HepG2 (cell line): Measurements from ENCODE around the gene TANGO2. TPM values are rescaled to one million over a fixed set of nuclear protein-coding genes. Genes with fewer than 3 reads are reported as not detected.

ENCODE experiments used
- ATAC-seq: fragments of 200-7000 bp; cut with Tn5 transposase; 3 replicates; pipeline ENCODE4 v1.9.1; 2020; ENCODE audit warnings: mild to moderate bottlenecking, moderate library complexity
- BruUV-seq: library from RNA; stranded (reverse); fragments of 400-500 nt; replicated peaks from 2 replicates; lab custom pipeline; 2021; lab: Mats Ljungman, UMichigan
- CTCF ChIA-PET: fragments of 300-600 bp; formaldehyde crosslinking; extraction: SDS; loops from one replicate; lab custom pipeline; 2021; ENCODE audit warnings: low total read pairs, inconsistent platforms, low intra/inter-chr PET ratio; lab: Yijun Ruan, JAX
- POLR2A ChIA-PET: fragments of 350-600 bp; sonication (Branson Sonifier 250); formaldehyde crosslinking; loops from one replicate; lab custom pipeline; 2020; ENCODE audit warnings: antibody characterized with exemption, inconsistent platforms; lab: Yijun Ruan, JAX
- DNase-seq: peaks from one replicate; pipeline ENCODE4 v3.0.0-alpha.2; 2015; ENCODE audit warnings: low spot score
- FAIRE-seq: peaks from 3 replicates; lab custom pipeline; 2011; peaks lifted over from hg19 to GRCh38; lab: Jason Lieb, UNC
- H2AFZ ChIP-seq: one replicate; pipeline ENCODE4 v1.6.1; 2011; ENCODE audit warnings: low read length, inconsistent platforms
- H3K27ac ChIP-seq: fragments of 300-600 bp; 3 replicates; pipeline ENCODE4 v1.8.0; 2011; ENCODE audit warnings: mixed run types, mild to moderate bottlenecking, mixed read lengths, low read length, inconsistent platforms; ENCODE audit not compliant: insufficient read depth; ENCODE audit errors: extremely low read length
- H3K27me3 ChIP-seq, 2 experiments: fragments of 200-600 bp in 1 of 2; 2 replicates in 1 of 2; 3 replicates in 1 of 2; pipeline versions ENCODE4 v1.6.0 to v1.8.0; 2011; ENCODE audit warnings: low read length in 2 of 2, mild to moderate bottlenecking in 2 of 2, moderate library complexity in 2 of 2, inconsistent platforms in 1 of 2; ENCODE audit not compliant: insufficient read depth in 2 of 2, control insufficient read depth in 1 of 2
- H3K36me3 ChIP-seq, 2 experiments: fragments of 200-600 bp in 1 of 2; replicated peaks in 1 of 2; 2 replicates in 1 of 2; 3 replicates in 1 of 2; pipeline versions ENCODE4 v1.5.1 to v1.8.0; 2011; ENCODE audit warnings: low read length in 2 of 2, inconsistent platforms in 1 of 2; ENCODE audit not compliant: insufficient read depth in 2 of 2, control insufficient read depth in 1 of 2
- H3K4me1 ChIP-seq: 2 replicates; pipeline ENCODE4 v1.5.1; 2012; ENCODE audit warnings: low read length, inconsistent platforms; ENCODE audit not compliant: insufficient read depth
- H3K4me2 ChIP-seq: 2 replicates; pipeline ENCODE4 v1.6.0; 2011; ENCODE audit warnings: low read depth, low read length, inconsistent platforms
- H3K4me3 ChIP-seq, 3 experiments: fragments of 200-600 bp in 1 of 3; sonication (generic), shearing (Covaris generic) in 1 of 3; replicated peaks in 1 of 3; 2 replicates each; pipeline ENCODE4 v1.5.1; 2011 to 2016; ENCODE audit warnings: low read length in 3 of 3, inconsistent platforms in 2 of 3, low read depth in 2 of 3, mild to moderate bottlenecking in 2 of 3, control low read depth in 1 of 3, mixed read lengths in 1 of 3; ENCODE audit not compliant: insufficient read depth in 1 of 3
- H3K79me2 ChIP-seq: one replicate; pipeline ENCODE4 v1.6.1; 2011; ENCODE audit warnings: low read length, inconsistent platforms; ENCODE audit not compliant: insufficient read depth
- H3K9ac ChIP-seq: 2 replicates; pipeline ENCODE4 v1.6.0; 2011; ENCODE audit warnings: mild to moderate bottlenecking, low read depth, low read length, inconsistent platforms; ENCODE audit not compliant: insufficient read depth
- H3K9me3 ChIP-seq: 2 replicates; pipeline ENCODE4 v1.5.1; 2012; ENCODE audit warnings: mild to moderate bottlenecking, low read length
- H4K20me1 ChIP-seq: 2 replicates; pipeline ENCODE4 v1.6.0; 2011; ENCODE audit warnings: inconsistent platforms, mild to moderate bottlenecking, low read length, moderate library complexity; ENCODE audit not compliant: insufficient read depth
- ATRX ChIP-seq: sonication (generic); formaldehyde crosslinking; IDR thresholded peaks from 2 replicates; pipeline ENCODE4 v1.4.0; 2020; ENCODE audit warnings: missing genetic modification reagents, borderline replicate concordance
- GABPB1 ChIP-seq: IDR thresholded peaks from 2 replicates; pipeline ENCODE4 v1.6.1; 2016; ENCODE audit warnings: mild to moderate bottlenecking, missing genetic modification reagents, moderate library complexity, missing compliant biosample characterization
- ISX ChIP-seq: sonication (generic); formaldehyde crosslinking; conservative IDR thresholded peaks from 2 replicates; pipeline ENCODE4 v1.5.0; 2020; ENCODE audit warnings: missing genetic modification reagents
- KAT7 ChIP-seq: IDR thresholded peaks from 2 replicates; pipeline ENCODE4 v1.6.1; 2018; ENCODE audit warnings: borderline replicate concordance, missing compliant biosample characterization
- TARDBP ChIP-seq: sonication (generic); formaldehyde crosslinking; IDR thresholded peaks from 2 replicates; pipeline ENCODE4 v1.8.0; 2022; ENCODE audit warnings: mild to moderate bottlenecking, missing genetic modification reagents
- ZNF143 ChIP-seq: sonication (generic); formaldehyde crosslinking; IDR thresholded peaks from 2 replicates; pipeline ENCODE4 v1.4.0; 2020; ENCODE audit warnings: missing genetic modification reagents
- ZNF350 ChIP-seq: sonication (generic); formaldehyde crosslinking; IDR thresholded peaks from 2 replicates; pipeline ENCODE4 v1.4.0; 2020; ENCODE audit warnings: mild to moderate bottlenecking, low read depth, missing genetic modification reagents, borderline replicate concordance
- ZNF501 ChIP-seq: sonication (generic); formaldehyde crosslinking; IDR thresholded peaks from 2 replicates; pipeline ENCODE4 v1.5.1; 2020; ENCODE audit warnings: mild to moderate bottlenecking, moderate library complexity, missing genetic modification reagents
- ZNF577 ChIP-seq: sonication (generic); formaldehyde crosslinking; IDR thresholded peaks from 2 replicates; pipeline ENCODE4 v1.4.0; 2020; ENCODE audit warnings: mild to moderate bottlenecking, low read depth, missing genetic modification reagents, borderline replicate concordance
- ZNF609 ChIP-seq: sonication (generic); formaldehyde crosslinking; IDR thresholded peaks from 2 replicates; pipeline ENCODE4 v1.4.0; 2020; ENCODE audit warnings: mild to moderate bottlenecking, missing genetic modification reagents, borderline replicate concordance
- ZNF839 ChIP-seq: sonication (generic); formaldehyde crosslinking; IDR thresholded peaks from 2 replicates; pipeline ENCODE4 v1.4.0; 2020; ENCODE audit warnings: missing genetic modification reagents, mild to moderate bottlenecking, borderline replicate concordance
- ZSCAN20 ChIP-seq: sonication (generic); formaldehyde crosslinking; IDR thresholded peaks from 2 replicates; pipeline ENCODE4 v1.4.0; 2020; ENCODE audit warnings: missing genetic modification reagents, mild to moderate bottlenecking, borderline replicate concordance
- ZSCAN31 ChIP-seq: sonication (generic); formaldehyde crosslinking; IDR thresholded peaks from 2 replicates; pipeline ENCODE4 v1.5.0; 2020; ENCODE audit warnings: low read depth, mild to moderate bottlenecking, missing genetic modification reagents
- WGBS: methylation state at CpG from one replicate; pipeline ENCODE4 v1.1.6; 2017; ENCODE audit warnings: low lambda C conversion rate; 5-methylcytosine and 5-hydroxymethylcytosine counted together
- in situ Hi-C: cut with HindIII; loops from 2 replicates; pipeline ENCODE4 v1.10.0; 2017; ENCODE audit warnings: low pct_unique_long_range_greater_than_20kb; ENCODE audit not compliant: extremely low pct_ligation_motif_present
- intact Hi-C: fragments of 100-400 bp; cut with micrococcal nuclease; formaldehyde crosslinking; loops from one replicate; pipeline ENCODE4 v1.10.0; 2022; ENCODE audit not compliant: unreplicated experiment
- polyA plus RNA-seq, 8 experiments: library from polyadenylated mRNA; depleted of rRNA in 3 of 8; stranded (reverse) in 7 of 8; unstranded in 1 of 8; fragments of >200 nt; fragmentation: Illumina TruSeq in 4 of 8; extraction: Trizol in 4 of 8; gene quantifications; 2 replicates each; pipeline versions ENCODE4 v1.2.1 to v1.2.3, GENCODE V29; 2011 to 2016; ENCODE audit warnings: low read depth in 4 of 8, missing spikeins in 1 of 8, mixed read lengths in 1 of 8; ENCODE audit not compliant: insufficient read depth in 1 of 8
- total RNA-seq, 5 experiments: library from RNA; depleted of rRNA; stranded (reverse); fragments of >200 nt; fragmentation: Illumina TruSeq; extraction: Trizol; gene quantifications; 2 replicates each; pipeline ENCODE4 v1.2.3, GENCODE V29; 2016; ENCODE audit warnings: low read depth in 1 of 5
- TF ChIP-seq, protein P1 (sequence below): IDR thresholded peaks from 2 replicates; pipeline ENCODE4 v1.6.1; 2012; ENCODE audit warnings: low read depth, low read length, improper control_type of control experiment
- TF ChIP-seq, protein P2 (sequence below): sonication (generic); formaldehyde crosslinking; IDR thresholded peaks from 2 replicates; pipeline ENCODE4 v1.5.0; 2020; ENCODE audit warnings: missing genetic modification reagents, mild to moderate bottlenecking, borderline replicate concordance
- TF ChIP-seq, protein P3 (sequence below): sonication (generic); formaldehyde crosslinking; IDR thresholded peaks from 2 replicates; pipeline ENCODE4 v1.5.0; 2020; ENCODE audit warnings: missing genetic modification reagents

The TANGO2 gene
- total and polyA plus RNA-seq, 2 of the 13 experiments (the other 11 are each of a cell fraction or from before 2014, with no cell fraction given): 12.9 to 14.8 TPM

GRCh38 chr22:20015187-20015625, 5.7 kb upstream of the TANGO2 start:
- ChIA-PET POLR2A (interaction anchor here (0.8 to 2.2 kb wide), 3 partner anchors 45 to 52 kb away, joined by 4 to 7 read pairs (median 6); no protein-coding TSS in a partner anchor), CTCF (no interaction called here)
- H3K27ac ChIP-seq: no peak overlapping the region
- no peaks in the 10 kb centered on the region for H3K9me3 ChIP-seq
- 79% methylated on average over 8 of the region's 10 CpGs for WGBS
- H3K4me2 ChIP-seq: peak overlapping the region; percentile 95
- intact Hi-C loops: loop anchor here (10.0 kb wide), 1 partner anchor 60 kb away; no protein-coding TSS in a partner anchor
- peak overlapping the region; percentile 70; the same call in 1 of the 2 replicates for H3K9ac ChIP-seq
- no peak overlapping the region for H2AFZ ChIP-seq
- H3K36me3 ChIP-seq: no peaks in the 10 kb centered on the region
- in situ Hi-C loops: no loop called here
- TSS peak; percentile 49 for BruUV-seq
- DNase-seq (no peak), ATAC-seq (no peak), FAIRE-seq (no peak)
- H3K27me3 ChIP-seq: peaks cover 0 to 5% of the 10 kb centered on the region in 2 experiments; a peak in 2 of 5 replicates
- TF ChIP-seq ZNF350 (CRISPR knock-in tag) (no peak), ZSCAN20 (CRISPR knock-in tag) (no peak), ZNF577 (CRISPR knock-in tag) (no peak), ATRX (CRISPR knock-in tag) (no peak), ZNF501 (CRISPR knock-in tag) (no peak), ZNF143 (CRISPR knock-in tag) (no peak), TARDBP (CRISPR knock-in tag) (no peak), ISX (no peak), ZSCAN31 (CRISPR knock-in tag) (no peak), ZNF839 (no peak), GABPB1 (CRISPR knock-in tag) (no peak), ZNF609 (CRISPR knock-in tag) (no peak), KAT7 (no peak)
- TF ChIP-seq, protein P1, sequence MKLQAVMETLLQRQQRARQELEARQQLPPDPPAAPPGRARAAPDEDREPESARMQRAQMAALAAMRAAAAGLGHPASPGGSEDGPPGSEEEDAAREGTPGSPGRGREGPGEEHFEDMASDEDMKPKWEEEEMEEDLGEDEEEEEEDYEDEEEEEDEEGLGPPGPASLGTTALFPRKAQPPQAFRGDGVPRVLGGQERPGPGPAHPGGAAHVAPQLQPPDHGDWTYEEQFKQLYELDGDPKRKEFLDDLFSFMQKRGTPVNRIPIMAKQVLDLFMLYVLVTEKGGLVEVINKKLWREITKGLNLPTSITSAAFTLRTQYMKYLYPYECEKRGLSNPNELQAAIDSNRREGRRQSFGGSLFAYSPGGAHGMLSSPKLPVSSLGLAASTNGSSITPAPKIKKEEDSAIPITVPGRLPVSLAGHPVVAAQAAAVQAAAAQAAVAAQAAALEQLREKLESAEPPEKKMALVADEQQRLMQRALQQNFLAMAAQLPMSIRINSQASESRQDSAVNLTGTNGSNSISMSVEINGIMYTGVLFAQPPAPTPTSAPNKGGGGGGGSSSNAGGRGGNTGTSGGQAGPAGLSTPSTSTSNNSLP: no peak
- TF ChIP-seq, protein P2, sequence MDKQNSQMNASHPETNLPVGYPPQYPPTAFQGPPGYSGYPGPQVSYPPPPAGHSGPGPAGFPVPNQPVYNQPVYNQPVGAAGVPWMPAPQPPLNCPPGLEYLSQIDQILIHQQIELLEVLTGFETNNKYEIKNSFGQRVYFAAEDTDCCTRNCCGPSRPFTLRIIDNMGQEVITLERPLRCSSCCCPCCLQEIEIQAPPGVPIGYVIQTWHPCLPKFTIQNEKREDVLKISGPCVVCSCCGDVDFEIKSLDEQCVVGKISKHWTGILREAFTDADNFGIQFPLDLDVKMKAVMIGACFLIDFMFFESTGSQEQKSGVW (CRISPR knock-in tag): no peak
- TF ChIP-seq, protein P3, sequence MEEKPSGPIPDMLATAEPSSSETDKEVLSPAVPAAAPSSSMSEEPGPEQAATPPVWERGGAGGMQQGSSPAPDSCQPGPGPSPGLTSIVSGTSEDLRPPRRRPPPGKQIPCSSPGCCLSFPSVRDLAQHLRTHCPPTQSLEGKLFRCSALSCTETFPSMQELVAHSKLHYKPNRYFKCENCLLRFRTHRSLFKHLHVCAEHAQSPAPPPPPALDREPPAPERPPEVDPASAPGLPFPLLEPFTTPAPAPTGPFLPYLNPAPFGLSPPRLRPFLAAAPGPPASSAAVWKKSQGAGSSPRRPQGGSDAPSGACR (CRISPR knock-in tag): no peak
- H3K79me2 ChIP-seq: peaks cover 6% of the 10 kb centered on the region
- peaks cover 68% of the 10 kb centered on the region for H3K4me1 ChIP-seq
- peak overlapping the region; percentile 67 to 81 (median 81) for H3K4me3 ChIP-seq
- no peaks in the 10 kb centered on the region for H4K20me1 ChIP-seq
